ENCODE results near the gene PEX11G. TPM values are rescaled to one million over a fixed set of nuclear protein-coding genes. Genes with fewer than 3 reads are reported as not detected.
"Not testable (repeated sequence)": the region's sequence is repeated elsewhere in the genome, so short reads cannot be mapped to it uniquely, and the experiment has no call there.

PEX11G gene
- total and polyA plus RNA-seq, 2 donors (not counting 3 experiments of a cell fraction or from before 2014, with no cell fraction given), result 1.3 to 1.9 TPM

GRCh38 chr19:7450243-7451223 lies 38.3 kb downstream of the PEX11G start:
- TF ChIP-seq POLR2A (IDR thresholded peaks at IDR 0.05; ENCODE audit: low read depth, low read length) (no peak), EZH2 (IDR thresholded peaks at IDR 0.05; ENCODE audit: borderline replicate concordance, low read depth, low read length, severe bottlenecking) (no peak), MAX (IDR thresholded peaks at IDR 0.05; ENCODE audit: insufficient read depth, insufficient read length) (no peak), MYC (IDR thresholded peaks at IDR 0.05; ENCODE audit: low read depth, low read length) (no peak), JUN (IDR thresholded peaks at IDR 0.05; ENCODE audit: borderline replicate concordance, insufficient read depth, insufficient read length, low read depth) (no peak), FOS (IDR thresholded peaks at IDR 0.05; ENCODE audit: borderline replicate concordance, insufficient read depth, low read length) (no peak), POLR2AphosphoS5 (IDR thresholded peaks at IDR 0.05; ENCODE audit: insufficient read depth, low read depth, low read length) (no peak), GATA2 (IDR thresholded peaks at IDR 0.05; ENCODE audit: insufficient read depth, insufficient read length, low read depth, low read length) (no peak)
- TF ChIP-seq, protein P1, sequence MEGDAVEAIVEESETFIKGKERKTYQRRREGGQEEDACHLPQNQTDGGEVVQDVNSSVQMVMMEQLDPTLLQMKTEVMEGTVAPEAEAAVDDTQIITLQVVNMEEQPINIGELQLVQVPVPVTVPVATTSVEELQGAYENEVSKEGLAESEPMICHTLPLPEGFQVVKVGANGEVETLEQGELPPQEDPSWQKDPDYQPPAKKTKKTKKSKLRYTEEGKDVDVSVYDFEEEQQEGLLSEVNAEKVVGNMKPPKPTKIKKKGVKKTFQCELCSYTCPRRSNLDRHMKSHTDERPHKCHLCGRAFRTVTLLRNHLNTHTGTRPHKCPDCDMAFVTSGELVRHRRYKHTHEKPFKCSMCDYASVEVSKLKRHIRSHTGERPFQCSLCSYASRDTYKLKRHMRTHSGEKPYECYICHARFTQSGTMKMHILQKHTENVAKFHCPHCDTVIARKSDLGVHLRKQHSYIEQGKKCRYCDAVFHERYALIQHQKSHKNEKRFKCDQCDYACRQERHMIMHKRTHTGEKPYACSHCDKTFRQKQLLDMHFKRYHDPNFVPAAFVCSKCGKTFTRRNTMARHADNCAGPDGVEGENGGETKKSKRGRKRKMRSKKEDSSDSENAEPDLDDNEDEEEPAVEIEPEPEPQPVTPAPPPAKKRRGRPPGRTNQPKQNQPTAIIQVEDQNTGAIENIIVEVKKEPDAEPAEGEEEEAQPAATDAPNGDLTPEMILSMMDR (IDR thresholded peaks at IDR 0.05; ENCODE audit: extremely low read depth in 1 of 2, insufficient read depth in 1 of 2, low read depth in 1 of 2, low read length in 2 of 2), result no peak
- BruUV-seq (replicated peaks), result no TSS peak
- CTCF ChIA-PET, result interaction anchor here (0.6 kb wide), 1 partner anchor 39 kb away, joined by 3 read pairs; no protein-coding TSS in a partner anchor
- intact Hi-C loops (cut with micrococcal nuclease), result no loop called here
- dilution Hi-C loops (cut with MboI; ENCODE audit: extremely low pct_ligation_motif_present, low sequenced_read_pairs), result no loop called here
- Histone ChIP-seq H3K27ac (ENCODE audit: insufficient read depth, low read depth, low read length) (no peak overlapping the region), H2AFZ (ENCODE audit: low read depth, low read length) (no peak overlapping the region), H3K4me3 (replicated peaks in 1 of 3; ENCODE audit: insufficient read depth in 1 of 3, low read depth in 1 of 3, low read length in 3 of 3) (no peak overlapping the region), H3K27me3 (ENCODE audit: control insufficient read depth in 2 of 2, insufficient read depth in 2 of 2, low read length in 2 of 2) (no peaks in the 10 kb centered on the region), H3K9ac (replicated peaks; ENCODE audit: extremely low read depth, insufficient read depth, low read length) (no peak overlapping the region), H3K36me3 (ENCODE audit: control insufficient read depth in 2 of 2, extremely low read depth in 1 of 2, insufficient read depth in 2 of 2, low read length in 2 of 2) (peaks cover 3 to 24% of the 10 kb centered on the region in 2 experiments), H3K9me1 (replicated peaks; ENCODE audit: control insufficient read depth, extremely low read depth, insufficient read depth, low read length) (no peaks in the 10 kb centered on the region), H3K4me2 (ENCODE audit: insufficient read depth, low read length) (no peak overlapping the region), H3K9me3 (replicated peaks; ENCODE audit: control insufficient read depth, insufficient read depth, low read length) (peaks cover 3% of the 10 kb centered on the region), H3K79me2 (ENCODE audit: control insufficient read depth, insufficient read depth, low read length) (peaks cover 3% of the 10 kb centered on the region), H4K20me1 (replicated peaks; ENCODE audit: control insufficient read depth, extremely low read depth, insufficient read depth, low read length) (no peaks in the 10 kb centered on the region), H3K4me1 (ENCODE audit: control insufficient read depth, extremely low read depth, insufficient read depth, low read length) (no peaks in the 10 kb centered on the region)
- POLR2A ChIA-PET, result no interaction called here
- FAIRE-seq (peak; percentile 99), DNase-seq (ENCODE audit: low read depth, low spot score) (peak; percentile 67)

GRCh38 chr19:7449391-7450070 lies 39.3 kb downstream of the PEX11G start:
- DNase-seq (ENCODE audit: low read depth, low spot score); FAIRE-seq; dilution Hi-C loops (cut with MboI; ENCODE audit: extremely low pct_ligation_motif_present, low sequenced_read_pairs); H3K9ac ChIP-seq (replicated peaks; ENCODE audit: extremely low read depth, insufficient read depth, low read length); H3K79me2 ChIP-seq (ENCODE audit: control insufficient read depth, insufficient read depth, low read length); H2AFZ ChIP-seq (ENCODE audit: low read depth, low read length); H3K9me1 ChIP-seq (replicated peaks; ENCODE audit: control insufficient read depth, extremely low read depth, insufficient read depth, low read length); H3K4me1 ChIP-seq (ENCODE audit: control insufficient read depth, extremely low read depth, insufficient read depth, low read length); POLR2A ChIA-PET; H3K27ac ChIP-seq (ENCODE audit: insufficient read depth, low read depth, low read length); H3K4me2 ChIP-seq (ENCODE audit: insufficient read depth, low read length); H3K27me3 ChIP-seq (ENCODE audit: control insufficient read depth in 2 of 2, insufficient read depth in 2 of 2, low read length in 2 of 2); BruUV-seq (replicated peaks); H4K20me1 ChIP-seq (replicated peaks; ENCODE audit: control insufficient read depth, extremely low read depth, insufficient read depth, low read length); H3K4me3 ChIP-seq (replicated peaks in 1 of 3; ENCODE audit: insufficient read depth in 1 of 3, low read depth in 1 of 3, low read length in 3 of 3); H3K9me3 ChIP-seq (replicated peaks; ENCODE audit: control insufficient read depth, insufficient read depth, low read length); intact Hi-C loops (cut with micrococcal nuclease): not testable (repeated sequence)
- CTCF ChIA-PET, result interaction anchor here (0.6 kb wide), 1 partner anchor 38 kb away, joined by 3 read pairs; no protein-coding TSS in a partner anchor
- H3K36me3 ChIP-seq (ENCODE audit: control insufficient read depth in 2 of 2, extremely low read depth in 1 of 2, insufficient read depth in 2 of 2, low read length in 2 of 2), result peaks cover 3 to 27% of the 10 kb centered on the region in 2 experiments
